Stimulated activated CD4-positive, alpha-beta T cell treated with anti-CD3 and anti-CD28 coated beads, Interleukin-12 subunit alpha, Interleukin-12 subunit beta, amount 100 ng/mL, for 48 hours (primary cell): ENCODE data around the gene SMYD2.

ENCODE experiments used
- DNase-seq, 3 donors: peaks; one replicate each; pipeline ENCODE4 v3.0.0-alpha.2; 2020; ENCODE audit warnings: low read depth in 2 of 3, low spot score in 1 of 3

Gene SMYD2

DNA sequence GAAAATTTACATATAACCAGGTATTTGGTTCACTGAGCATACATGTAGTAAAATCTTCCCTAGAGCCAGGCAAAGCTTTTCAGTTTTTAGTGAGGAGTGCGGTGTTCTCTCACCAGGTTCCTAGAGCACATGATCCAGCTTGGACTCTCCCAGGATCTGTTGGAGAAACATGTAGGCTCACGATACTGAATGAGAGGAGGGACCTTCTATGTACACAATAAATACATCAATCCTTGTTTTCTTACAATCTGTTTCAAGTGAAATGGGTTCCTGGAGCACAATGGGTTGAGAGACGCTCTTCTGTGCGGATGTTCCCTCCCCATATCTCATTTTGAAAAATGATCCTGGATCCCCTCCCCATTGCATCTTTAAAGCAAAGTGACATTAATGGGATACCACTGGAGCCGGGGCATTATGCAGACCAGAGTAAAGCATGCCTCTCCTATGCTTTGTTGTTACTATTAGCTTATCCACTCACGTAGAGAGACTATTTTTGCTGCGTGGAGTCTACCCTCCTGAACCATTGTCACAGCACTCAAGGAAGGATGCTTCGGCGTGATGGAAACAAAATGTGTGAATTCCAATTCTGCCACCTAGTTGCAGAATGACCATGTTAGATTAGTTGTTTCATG, 19.3 kb downstream of the SMYD2 start:
- no peak for DNase-seq

DNA sequence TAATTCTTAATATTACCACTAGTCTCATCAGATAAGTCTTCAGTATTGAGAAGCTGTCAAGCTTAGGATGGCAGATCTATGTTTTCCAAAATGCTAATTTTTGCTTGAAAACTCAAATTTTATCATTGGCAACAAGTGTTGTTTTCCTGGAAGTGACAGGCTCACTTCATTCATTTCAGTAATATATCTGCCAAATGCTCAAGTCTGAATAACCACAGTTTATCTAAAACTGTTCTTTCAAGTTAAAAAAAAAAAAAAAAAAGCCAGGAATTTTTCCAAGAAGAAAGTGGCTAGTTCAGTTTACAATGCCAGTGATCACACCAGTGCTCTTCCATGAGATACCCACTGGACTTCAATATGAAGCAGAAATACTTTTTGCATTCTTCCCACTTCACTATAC, 20.6 kb downstream of the SMYD2 start:
- DNase-seq: no peak

DNA sequence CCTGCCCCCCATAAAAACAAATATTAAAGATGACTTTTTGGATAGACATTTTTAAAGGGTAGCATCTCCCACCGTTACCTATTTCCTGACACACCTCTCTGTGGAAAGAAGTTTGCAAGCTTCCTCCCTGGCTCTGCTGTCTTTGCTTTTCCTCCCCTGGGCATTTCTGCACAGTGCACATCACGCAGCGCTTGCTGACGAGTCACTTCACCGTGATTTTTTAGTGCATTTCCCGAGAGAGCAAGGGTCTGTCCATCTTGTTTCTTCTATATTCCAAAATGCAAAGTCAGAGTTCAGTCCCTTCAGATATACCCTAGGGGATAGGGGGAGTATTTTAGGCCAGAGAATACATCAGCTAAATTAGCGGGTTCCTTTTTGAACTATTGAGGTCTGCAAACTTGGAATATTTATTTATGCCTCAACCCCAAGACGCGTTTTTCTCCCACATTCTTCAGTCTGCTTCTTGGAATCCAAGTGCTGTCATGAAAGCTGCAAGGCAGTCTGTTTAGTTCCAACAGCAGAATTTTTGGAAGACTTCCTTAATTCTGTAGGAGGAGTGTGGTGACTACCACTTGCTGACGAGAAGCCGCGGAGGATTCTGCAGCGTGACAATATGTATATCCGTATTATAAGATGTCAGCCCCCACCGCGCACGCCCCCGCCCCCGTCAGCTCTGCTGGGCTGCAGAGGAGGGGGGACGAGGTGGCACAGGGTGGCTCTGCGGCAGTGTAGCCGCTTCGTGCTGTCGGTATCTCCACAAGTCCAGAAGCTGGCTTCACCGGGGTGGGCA, 22.4 kb downstream of the SMYD2 start:
- no peak for DNase-seq

DNA sequence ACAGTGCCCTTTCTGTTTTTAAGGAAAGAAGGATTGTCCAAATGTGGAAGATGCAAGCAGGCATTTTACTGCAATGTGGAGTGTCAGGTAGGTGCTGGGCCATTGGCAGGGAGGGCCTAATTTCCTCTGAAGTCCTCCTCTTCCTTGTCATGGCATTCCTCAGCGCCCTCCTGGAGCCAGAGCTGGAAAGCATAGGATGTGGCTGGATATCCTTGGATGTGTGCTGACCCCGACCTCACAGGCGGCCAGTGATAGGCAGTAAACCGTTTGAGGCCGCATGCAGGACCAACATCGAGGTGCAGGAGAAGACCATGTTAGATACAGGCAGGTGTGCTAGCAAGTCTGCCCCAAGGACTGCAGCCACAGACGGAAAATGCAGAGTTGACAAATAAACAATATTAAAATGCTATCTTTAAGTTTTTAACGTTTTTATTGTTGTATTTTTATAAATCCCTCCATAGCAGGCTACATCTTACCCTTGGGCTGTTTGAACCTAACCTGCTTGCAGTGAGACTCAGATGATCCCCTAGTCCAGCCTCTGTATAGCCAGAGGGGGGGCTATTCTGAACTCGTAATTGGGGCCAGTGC, 24.3 kb downstream of the SMYD2 start:
- no peak for DNase-seq

DNA sequence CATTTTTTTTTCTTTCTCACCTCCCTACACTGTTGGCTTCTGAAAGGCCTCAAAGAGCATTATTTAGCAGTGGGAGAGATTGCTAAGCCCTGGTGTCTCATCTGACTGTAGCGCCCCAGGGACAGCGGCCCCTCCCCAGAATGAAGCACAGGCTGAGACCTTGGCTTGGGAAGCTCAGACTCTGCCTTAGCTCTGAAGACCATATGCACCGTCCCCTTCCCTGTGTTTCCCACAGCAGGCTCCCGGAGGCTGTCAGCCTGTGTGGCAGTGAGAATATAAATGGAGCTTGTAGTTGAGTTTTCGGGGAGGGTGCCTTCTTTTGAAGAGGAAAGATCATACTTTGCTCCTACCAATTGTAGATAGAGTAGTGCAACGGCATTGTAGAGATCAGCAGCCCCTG, 25.3 kb downstream of the SMYD2 start:
- no peak for DNase-seq

DNA sequence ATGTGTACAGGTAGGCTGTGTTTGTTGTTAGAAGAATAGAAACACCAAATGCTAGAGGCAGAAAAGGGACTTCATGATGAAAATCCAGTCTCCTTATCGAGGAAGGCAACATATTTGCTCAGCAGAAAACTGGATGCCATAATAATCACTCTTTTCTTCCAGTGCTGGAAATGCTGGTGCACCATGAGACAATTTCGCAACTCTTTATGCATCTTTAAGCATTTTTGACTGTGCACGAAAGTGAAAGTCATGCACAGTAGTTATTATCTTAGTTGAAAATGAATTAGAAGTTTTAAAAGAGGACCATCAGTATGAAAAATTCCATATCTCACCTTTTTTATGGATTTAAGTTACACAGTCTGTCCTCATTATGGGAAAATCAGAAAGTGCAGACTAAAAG, 29.1 kb downstream of the SMYD2 start:
- no peak for DNase-seq

DNA sequence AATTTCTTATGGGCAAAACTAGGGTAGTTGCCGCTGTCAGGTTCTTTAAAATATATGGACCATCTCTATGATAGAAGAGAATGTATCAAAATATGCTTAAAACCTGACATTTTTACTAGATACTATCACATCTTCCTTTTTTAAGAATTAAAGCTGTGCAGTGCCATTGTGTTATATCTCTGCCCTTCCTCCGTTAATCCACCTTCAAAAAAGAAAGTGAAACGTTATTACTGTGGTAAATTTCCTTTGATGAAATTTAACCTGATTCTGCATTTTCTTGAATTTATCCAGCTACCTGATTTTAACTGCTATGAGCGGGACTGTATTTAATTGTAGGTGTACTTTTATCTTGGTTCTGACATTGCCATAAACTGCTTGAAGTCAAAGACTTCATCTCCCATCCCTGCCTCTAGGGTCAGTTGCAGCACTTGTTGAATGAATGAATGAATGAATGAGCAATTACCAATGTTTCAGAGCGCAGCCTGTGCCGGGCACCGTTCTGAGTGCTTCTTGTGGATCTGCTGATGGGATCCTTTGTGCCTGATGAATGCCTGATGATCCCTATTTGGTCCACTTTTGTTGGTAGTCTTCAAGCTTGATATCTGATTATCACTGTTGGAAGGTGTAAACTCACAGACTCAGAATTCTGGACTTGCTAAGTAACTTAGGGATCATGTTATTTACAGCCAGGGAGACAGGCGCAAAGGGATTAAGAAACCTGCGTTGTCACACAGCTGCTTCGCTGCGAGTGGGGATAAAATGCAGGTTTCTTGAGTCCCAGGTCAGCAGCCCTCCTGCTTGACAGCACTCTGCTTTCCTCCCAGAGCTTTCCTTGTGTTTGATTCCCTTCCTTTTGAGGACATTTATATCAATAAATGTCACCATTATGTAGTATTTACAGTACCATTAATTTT, 30.1 kb downstream of the SMYD2 start:
- no peak for DNase-seq

DNA sequence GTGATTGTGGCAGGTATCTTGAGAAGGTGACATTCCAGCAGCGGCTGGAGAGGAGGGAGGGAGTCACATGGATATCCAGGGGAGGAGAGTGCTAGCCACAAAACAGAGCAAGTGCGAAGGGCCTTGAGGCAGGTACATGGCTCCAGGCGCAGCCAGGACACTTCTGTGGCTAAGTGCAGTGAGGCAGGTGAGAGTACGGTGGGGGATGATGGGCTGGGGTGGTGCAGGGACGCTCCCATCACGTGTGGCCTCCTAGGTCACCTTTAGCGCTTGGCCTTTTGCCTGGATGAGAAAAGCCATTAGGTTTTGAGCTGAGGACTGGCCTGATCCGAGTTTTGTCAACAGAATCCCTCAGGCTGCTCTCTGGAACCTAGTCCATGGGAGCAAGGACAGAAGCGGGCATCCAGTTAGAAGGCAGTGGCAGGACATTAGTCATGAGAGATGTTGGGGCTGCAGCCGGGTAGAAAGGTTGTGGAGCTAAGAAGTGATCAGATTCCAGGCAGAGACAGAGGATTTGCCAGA, 31.6 kb downstream of the SMYD2 start:
- DNase-seq: no peak

DNA sequence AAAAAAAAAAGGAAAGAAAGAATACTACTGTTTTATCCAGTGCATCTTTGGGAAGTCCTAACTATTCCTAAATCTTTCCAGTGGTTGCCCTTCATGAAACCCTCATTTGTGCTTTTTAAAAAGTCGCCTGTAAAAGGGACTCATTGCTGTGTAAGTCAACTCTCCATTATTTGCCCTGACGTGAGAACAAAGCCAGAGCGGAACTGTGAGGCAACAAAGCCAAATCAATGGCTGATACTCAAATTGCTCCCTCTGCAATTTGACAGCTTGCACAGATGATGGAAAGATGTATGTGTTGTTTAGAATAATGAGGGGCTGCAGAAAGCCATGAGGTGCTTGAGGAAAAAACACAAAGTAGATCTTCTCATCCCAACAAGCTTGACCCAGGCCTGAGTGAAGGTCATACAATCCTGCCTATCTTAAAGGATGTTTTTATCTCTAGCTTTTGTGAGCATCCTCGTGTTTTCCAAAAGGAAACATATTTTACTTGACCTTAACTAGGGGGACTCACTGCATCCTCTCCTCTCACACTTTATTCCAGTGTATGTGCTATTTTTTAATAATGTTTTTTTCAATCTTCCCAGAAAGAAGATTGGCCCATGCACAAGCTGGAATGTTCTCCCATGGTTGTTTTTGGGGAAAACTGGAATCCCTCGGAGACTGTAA, 33.4 kb downstream of the SMYD2 start:
- DNase-seq: no peak

DNA sequence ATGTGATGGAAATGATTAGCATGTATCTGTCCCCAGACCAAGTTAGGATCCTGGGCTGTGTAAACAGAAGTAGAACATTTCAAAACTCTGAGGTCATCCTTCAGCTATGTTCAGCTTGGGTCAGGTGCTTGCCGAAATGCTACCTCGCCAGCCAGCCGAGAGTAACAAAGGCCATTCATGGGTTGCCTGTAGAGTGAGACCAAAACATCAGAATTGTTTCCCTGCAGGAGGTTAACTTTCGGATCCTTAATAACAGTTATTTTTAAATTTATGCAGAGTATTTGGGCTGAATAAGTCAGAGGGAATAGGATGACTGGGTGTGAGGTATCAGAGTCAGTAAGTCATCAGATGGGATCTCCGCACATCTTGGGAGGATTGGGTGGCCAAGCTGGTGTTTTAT, 35.6 kb downstream of the SMYD2 start:
- no peak for DNase-seq

DNA sequence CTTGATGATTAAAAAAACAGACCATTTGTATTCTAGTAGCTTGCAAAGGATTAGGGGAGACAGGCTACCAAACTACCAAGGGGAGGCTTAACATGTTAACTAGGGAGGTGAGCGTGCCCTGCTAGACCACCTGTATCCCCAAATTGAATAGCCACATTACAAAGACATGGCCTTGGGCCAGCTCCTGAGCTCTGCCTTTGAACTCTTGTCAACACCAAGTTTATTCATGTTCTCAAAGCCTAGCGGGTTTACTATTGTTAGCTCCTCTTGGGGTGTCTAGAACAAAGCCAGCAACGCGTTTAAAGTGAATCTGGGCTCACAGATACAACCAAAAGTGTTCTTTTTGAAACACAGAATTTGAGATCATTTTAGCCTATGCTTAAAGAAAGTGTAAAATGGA, 36.3 kb downstream of the SMYD2 start:
- DNase-seq: no peak

DNA sequence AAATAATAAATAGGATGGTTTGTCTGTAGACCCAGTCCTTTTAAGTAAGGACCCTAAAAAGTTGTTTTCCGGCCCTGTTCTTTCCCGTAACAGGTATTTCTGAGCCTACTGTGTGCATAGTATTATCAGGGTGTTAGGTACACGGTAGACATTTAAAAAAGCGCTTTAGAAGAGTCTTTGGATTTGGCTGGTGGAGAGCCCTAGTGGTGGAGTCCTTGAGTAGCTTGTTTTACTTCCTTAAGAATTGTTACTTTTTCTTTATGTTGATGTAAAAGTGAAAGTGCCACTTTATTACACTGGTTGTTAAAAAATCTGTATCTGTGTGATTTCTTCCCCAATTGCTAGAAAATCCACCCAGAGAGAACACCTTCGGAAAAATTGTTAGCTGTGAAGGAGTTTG, 36.8 kb downstream of the SMYD2 start:
- no peak for DNase-seq

DNA sequence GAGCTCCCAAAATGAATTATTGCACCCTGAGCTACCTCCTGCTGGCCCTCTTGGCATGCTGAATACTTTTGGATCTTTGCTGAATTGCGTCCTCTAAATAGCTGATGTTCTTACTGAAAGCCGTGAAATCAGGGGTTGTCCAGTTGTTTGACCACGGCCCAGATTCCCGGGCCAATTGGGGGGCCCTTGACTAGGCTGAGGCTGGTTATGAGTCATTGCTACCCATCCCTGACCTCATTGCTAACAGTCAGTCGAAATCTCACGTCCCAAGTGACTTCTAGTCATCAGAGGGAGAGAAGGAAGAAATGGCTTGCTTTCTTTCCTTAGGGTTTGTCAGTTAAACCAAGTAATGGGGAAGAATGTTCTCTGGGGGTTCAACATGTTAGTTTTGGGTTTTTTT, 37.4 kb downstream of the SMYD2 start:
- no peak for DNase-seq

DNA sequence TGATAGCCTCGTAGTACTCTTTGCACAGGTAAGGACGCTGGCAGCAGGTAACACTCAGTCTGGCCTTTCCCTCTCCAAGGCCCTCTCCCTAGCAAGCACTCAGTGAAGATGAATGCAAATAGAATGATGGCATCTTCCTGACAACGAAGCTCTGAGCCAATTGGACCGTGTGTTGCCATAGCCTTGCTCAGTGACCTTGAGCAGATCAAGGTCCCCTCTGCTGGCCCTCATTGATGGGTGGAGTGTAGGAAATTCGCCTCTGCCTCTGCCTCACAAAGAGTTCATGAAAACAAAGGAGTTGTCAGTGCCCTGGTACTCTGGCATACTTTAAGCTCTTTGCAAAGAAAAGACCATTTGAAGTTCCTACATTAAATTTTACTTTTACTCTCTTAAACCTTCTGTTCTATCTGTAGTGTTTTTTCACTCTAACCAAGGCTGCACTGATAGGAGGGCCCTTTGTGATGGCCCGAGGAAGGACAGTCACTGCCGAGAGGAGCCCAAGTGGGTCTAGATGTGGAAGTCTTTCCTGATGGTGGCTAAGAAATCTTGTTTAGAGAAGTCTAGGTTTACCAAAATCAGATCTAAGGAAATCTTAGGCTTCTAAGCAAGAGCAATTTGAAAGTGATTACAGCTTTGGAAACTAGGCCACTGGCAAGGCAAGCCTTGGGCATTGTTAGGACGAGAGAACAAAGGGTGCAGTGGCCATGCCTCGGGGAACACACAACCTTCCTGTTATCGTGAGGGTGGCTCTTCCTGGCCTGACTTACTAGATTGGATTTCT, 38.2 kb downstream of the SMYD2 start:
- DNase-seq: no peak

DNA sequence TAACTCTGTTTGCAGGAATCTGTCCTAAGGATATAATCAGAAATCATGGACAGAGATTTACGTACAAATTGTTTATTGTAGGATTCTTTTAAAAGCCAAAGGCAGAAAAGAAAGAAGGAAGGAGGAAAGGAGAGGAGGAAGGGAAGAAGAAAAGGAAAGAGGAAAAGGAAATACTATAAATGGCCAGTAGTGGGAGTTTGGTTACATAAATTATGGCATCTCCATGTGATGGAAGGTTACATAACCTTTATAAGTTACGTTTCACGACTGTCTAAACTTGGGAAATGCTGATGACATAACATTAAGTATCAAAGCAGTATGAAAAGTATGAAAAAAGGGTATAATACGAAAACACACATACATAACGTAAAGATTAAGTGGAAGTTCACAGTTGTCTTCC, 39.0 kb downstream of the SMYD2 start:
- DNase-seq: no peak

DNA sequence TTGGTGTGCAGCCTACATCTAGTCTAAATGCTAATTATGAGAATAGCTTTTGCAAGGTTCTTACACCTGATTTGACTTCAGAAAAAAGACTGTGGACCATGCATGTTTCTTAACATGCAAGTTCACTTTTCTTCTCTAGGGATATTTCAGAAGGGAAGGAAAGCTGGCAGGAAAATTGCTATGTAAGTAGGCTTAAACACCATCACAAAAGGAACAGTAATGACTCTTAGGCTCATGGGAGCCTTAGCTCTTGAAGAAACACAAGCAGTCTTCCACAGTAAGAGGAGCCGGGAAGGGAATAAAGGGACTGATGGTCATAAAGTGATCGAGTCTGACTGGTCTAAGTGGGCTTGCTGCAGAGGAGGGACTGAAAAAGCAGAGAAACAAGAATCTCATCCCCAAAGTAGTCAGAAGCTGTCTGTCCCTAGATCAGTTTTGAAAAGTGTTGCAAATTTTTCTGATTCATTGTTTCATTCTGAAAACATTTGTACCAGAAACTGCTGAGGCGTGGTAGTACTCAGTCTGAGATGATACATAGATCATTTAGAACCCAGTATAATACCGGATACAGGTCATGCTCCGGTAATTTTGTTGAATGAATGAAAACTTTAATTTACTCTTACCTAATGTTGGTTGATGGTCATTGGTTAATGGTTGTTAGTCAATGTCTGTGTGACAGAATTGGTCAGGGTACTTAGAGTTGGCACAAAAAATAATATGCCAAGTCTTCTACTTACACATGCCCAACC, 40.9 kb downstream of the SMYD2 start:
- DNase-seq: no peak

DNA sequence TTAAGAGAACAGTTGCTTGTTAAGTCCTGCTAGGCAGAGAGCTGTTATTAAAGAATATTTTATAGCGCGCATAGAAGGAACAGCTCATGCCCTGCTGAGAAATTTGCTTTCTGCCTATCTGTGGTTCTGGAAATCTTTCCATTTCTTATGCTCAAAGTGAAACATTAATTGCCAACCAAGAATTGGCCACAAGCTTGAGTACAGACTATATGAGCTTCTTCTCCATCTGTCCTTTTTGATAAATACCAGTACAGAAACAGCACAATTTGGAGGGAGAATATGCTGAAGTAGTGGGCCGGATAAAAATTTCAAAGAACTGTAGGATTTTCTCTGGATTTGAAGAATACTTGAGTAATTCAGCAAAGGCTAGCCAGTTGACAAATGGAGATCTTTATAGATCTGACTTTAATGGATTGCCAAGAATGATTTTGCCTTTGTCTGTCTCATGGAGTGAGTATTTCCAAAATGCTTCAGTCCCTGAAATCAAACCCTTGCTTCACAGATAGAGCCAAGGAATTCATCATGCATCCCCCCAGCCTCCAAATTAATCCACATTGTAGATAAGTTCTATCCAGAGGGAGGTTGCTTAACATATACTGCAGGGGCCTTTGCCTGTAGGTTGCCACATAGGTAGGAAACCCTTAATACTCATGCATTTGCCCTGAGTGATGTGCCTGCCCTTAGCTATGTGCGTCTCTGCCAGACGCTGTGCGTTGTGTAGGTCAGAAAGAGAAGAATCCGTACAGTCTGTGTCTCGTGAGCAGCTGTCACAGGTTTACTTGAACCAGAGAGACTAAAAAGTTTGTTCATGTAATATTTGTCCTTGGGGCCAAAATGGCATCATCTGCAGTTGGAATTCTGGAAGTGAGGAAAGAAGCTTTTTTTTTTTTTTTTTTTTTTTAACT, 44.2 kb downstream of the SMYD2 start:
- no peak for DNase-seq

DNA sequence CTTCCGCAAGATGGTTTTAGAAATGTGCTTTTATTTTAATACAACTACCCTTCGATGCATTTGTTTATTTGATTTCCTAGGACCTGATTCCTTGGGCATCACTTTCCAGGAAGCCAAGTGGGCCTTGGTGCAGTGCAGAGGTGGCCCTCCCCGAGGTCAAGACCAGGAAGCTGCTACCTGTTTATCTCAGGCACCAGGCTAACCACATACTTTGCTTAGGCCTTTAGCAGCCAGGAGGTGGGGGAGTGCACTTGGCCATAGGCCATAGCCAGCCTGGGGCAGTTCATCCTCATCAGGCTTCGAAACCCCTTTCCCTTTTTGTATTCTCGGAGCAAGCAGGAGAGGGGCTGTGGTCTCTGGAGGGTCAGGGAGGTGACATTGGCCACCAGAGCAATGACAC, 45.4 kb downstream of the SMYD2 start:
- no peak for DNase-seq
